IMR-90 (cell line): Measurements from ENCODE around the gene PARD3. TPM values are rescaled to one million over a fixed set of nuclear protein-coding genes. Genes with fewer than 3 reads are reported as not detected.

Experiments used
- ATAC-seq: fragments of 200-7000 bp; cut with Tn5 transposase; 2 replicates; pipeline ENCODE4 v1.9.1; 2020; ENCODE audit warnings: low read depth, mild to moderate bottlenecking, moderate library complexity
- BruUV-seq: library from RNA; stranded (reverse); fragments of 400-500 nt; replicated peaks from 2 replicates; lab custom pipeline; 2021; lab: Mats Ljungman, UMichigan
- CTCF ChIA-PET: fragments of 300-600 bp; formaldehyde crosslinking; extraction: SDS; loops from one replicate; lab custom pipeline; 2021; ENCODE audit warnings: antibody characterized with exemption; lab: Yijun Ruan, JAX
- POLR2A ChIA-PET: fragments of 300-600 bp; sonication (Branson Sonifier 250); formaldehyde crosslinking; loops from one replicate; lab custom pipeline; 2022; ENCODE audit warnings: antibody characterized with exemption; ENCODE audit not compliant: unreplicated experiment; lab: Charles Lee
- DNase-seq: peaks from one replicate; pipeline ENCODE4 v3.0.0; 2013
- H2AFZ ChIP-seq: replicated peaks from 2 replicates; pipeline ENCODE3; 2013; ENCODE audit warnings: low read length, mild to moderate bottlenecking; ENCODE audit not compliant: poor library complexity
- H2AK5ac ChIP-seq: 2 replicates; pipeline ENCODE4 v1.6.1; 2013; ENCODE audit warnings: low read depth, low read length, inconsistent platforms
- H2AK9ac ChIP-seq: replicated peaks from 2 replicates; pipeline ENCODE3; 2013; ENCODE audit warnings: mild to moderate bottlenecking, low read depth, low read length, moderate library complexity; ENCODE audit not compliant: poor library complexity
- H2BK120ac ChIP-seq: 2 replicates; pipeline ENCODE4 v1.6.1; 2013; ENCODE audit warnings: low read depth, low read length, inconsistent platforms
- H2BK15ac ChIP-seq: 3 replicates; pipeline ENCODE4 v1.6.1; 2013; ENCODE audit warnings: low read depth, low read length, inconsistent platforms
- H2BK20ac ChIP-seq: 2 replicates; pipeline ENCODE4 v1.6.1; 2013; ENCODE audit warnings: low read depth, mild to moderate bottlenecking, inconsistent platforms, low read length, moderate library complexity
- H2BK5ac ChIP-seq: 2 replicates; pipeline ENCODE4 v1.6.1; 2013; ENCODE audit warnings: mild to moderate bottlenecking, low read depth, low read length, inconsistent platforms; ENCODE audit not compliant: poor library complexity, severe bottlenecking
- H3K14ac ChIP-seq: replicated peaks from 2 replicates; pipeline ENCODE4 v1.6.1; 2013; ENCODE audit warnings: low read depth, low read length, inconsistent platforms
- H3K18ac ChIP-seq: 2 replicates; pipeline ENCODE4 v1.6.1; 2013; ENCODE audit warnings: low read depth, low read length, control low read depth
- H3K23ac ChIP-seq: 2 replicates; pipeline ENCODE4 v1.6.1; 2013; ENCODE audit warnings: low read depth, low read length, inconsistent platforms
- H3K27ac ChIP-seq: 2 replicates; pipeline ENCODE4 v1.5.1; 2013; ENCODE audit warnings: mild to moderate bottlenecking, control low read depth, low read length; ENCODE audit not compliant: insufficient read depth
- H3K27me3 ChIP-seq: 2 replicates; pipeline ENCODE4 v1.6.1; 2013; ENCODE audit warnings: low read length; ENCODE audit not compliant: control insufficient read depth, insufficient read depth
- H3K36me3 ChIP-seq: 2 replicates; pipeline ENCODE4 v1.6.1; 2013; ENCODE audit warnings: low read length, mixed read lengths; ENCODE audit not compliant: control insufficient read depth, insufficient read depth
- H3K4ac ChIP-seq: 2 replicates; pipeline ENCODE4 v1.6.1; 2013; ENCODE audit warnings: low read depth, low read length, inconsistent platforms
- H3K4me1 ChIP-seq: 2 replicates; pipeline ENCODE4 v1.6.1; 2013; ENCODE audit warnings: low read length, mixed read lengths; ENCODE audit not compliant: control insufficient read depth, insufficient read depth
- H3K4me2 ChIP-seq: 2 replicates; pipeline ENCODE4 v1.6.1; 2013; ENCODE audit warnings: low read depth, mild to moderate bottlenecking, control low read depth, low read length, moderate library complexity
- H3K4me3 ChIP-seq: 2 replicates; pipeline ENCODE4 v1.5.1; 2013; ENCODE audit warnings: low read depth, mild to moderate bottlenecking, control low read depth, low read length, moderate library complexity; ENCODE audit not compliant: insufficient read depth
- H3K56ac ChIP-seq: 2 replicates; pipeline ENCODE4 v1.6.1; 2013; ENCODE audit warnings: low read length, inconsistent platforms; ENCODE audit not compliant: insufficient read depth; ENCODE audit errors: extremely low read depth
- H3K79me1 ChIP-seq, 2 experiments: 2 replicates each; pipeline ENCODE4 v1.6.1; 2013; ENCODE audit warnings: low read length in 2 of 2, inconsistent platforms in 1 of 2, low read depth in 1 of 2
- H3K9ac ChIP-seq: 2 replicates; pipeline ENCODE4 v1.6.1; 2013; ENCODE audit warnings: low read depth, low read length, control low read depth
- H3K9me1 ChIP-seq: 2 replicates; pipeline ENCODE4 v1.6.1; 2013; ENCODE audit warnings: low read length, inconsistent platforms; ENCODE audit not compliant: insufficient read depth
- H3K9me3 ChIP-seq: 2 replicates; pipeline ENCODE4 v1.6.1; 2013; ENCODE audit warnings: low read length; ENCODE audit not compliant: control insufficient read depth, insufficient read depth
- H4K20me1 ChIP-seq: 2 replicates; pipeline ENCODE4 v1.6.1; 2013; ENCODE audit warnings: low read length, inconsistent platforms; ENCODE audit not compliant: insufficient read depth
- H4K5ac ChIP-seq: 2 replicates; pipeline ENCODE4 v1.6.1; 2013; ENCODE audit warnings: mild to moderate bottlenecking, low read depth, low read length, control low read depth
- H4K8ac ChIP-seq, 2 experiments: 2 replicates each; pipeline ENCODE4 v1.6.1; 2013; ENCODE audit warnings: low read depth in 2 of 2, low read length in 2 of 2, control low read depth in 1 of 2, inconsistent platforms in 1 of 2
- H4K91ac ChIP-seq: 2 replicates; pipeline ENCODE4 v1.6.1; 2013; ENCODE audit warnings: low read depth, low read length, inconsistent platforms; ENCODE audit not compliant: insufficient read depth
- CHD1 ChIP-seq: IDR thresholded peaks from 2 replicates; pipeline ENCODE4 v1.6.1; 2012; ENCODE audit warnings: low read depth, low read length, improper control_type of control experiment
- POLR2A ChIP-seq: IDR thresholded peaks from 2 replicates; pipeline ENCODE4 v1.6.1; 2012; ENCODE audit warnings: mild to moderate bottlenecking, low read depth, low read length
- RAD21 ChIP-seq: IDR thresholded peaks from 2 replicates; pipeline ENCODE4 v1.6.1; 2012; ENCODE audit warnings: low read length, improper control_type of control experiment
- RCOR1 ChIP-seq: IDR thresholded peaks from 2 replicates; pipeline ENCODE4 v1.6.1; 2012; ENCODE audit warnings: mild to moderate bottlenecking, low read length, improper control_type of control experiment; ENCODE audit not compliant: insufficient replicate concordance
- SMC3 ChIP-seq: fragments of 150-350 bp; IDR thresholded peaks from 2 replicates; pipeline ENCODE4 v1.6.1; 2016; ENCODE audit warnings: low read depth, mild to moderate bottlenecking, antibody characterized with exemption, low read length, moderate library complexity
- WGBS, 2 experiments: methylation state at CpG; one replicate each; pipeline versions ENCODE4 v1.1.5 to v1.1.7; 2013; ENCODE audit warnings: missing lambda C conversion rate in 2 of 2; ENCODE audit not compliant: insufficient read length in 1 of 2; ENCODE audit errors: extremely low coverage in 2 of 2; 5-methylcytosine and 5-hydroxymethylcytosine counted together
- dilution Hi-C: fragments of 300-500 bp; cut with HindIII; formaldehyde crosslinking; loops from one replicate; pipeline ENCODE4 v1.14.3; 2018; ENCODE audit warnings: low sequenced_read_pairs; ENCODE audit not compliant: unreplicated experiment
- in situ Hi-C: fragments of 300-500 bp; cut with MboI; formaldehyde crosslinking; loops from 3 replicates; pipeline ENCODE4 v1.14.3; 2019; ENCODE audit warnings: low sequenced_read_pairs, inconsistent platforms, mixed read lengths
- intact Hi-C: fragments of 100-400 bp; cut with micrococcal nuclease; formaldehyde crosslinking; loops from 2 replicates; pipeline ENCODE4 v1.10.0; 2022
- polyA plus RNA-seq, 3 experiments: library from polyadenylated mRNA; depleted of rRNA; stranded (reverse); fragments of >200 nt; gene quantifications; 2 replicates each; pipeline ENCODE4 v1.2.3, GENCODE V29; 2012; ENCODE audit warnings: low replicate concordance in 1 of 3
- total RNA-seq: library from RNA; depleted of rRNA; stranded (reverse); fragments of >200 nt; gene quantifications from 2 replicates; pipeline ENCODE4 v1.2.3, GENCODE V29; 2012

PARD3 gene
- total and polyA plus RNA-seq, 2 of the 4 experiments (the other 2 are of a cell fraction): 14.6 to 37.5 TPM

GRCh38 chr10:34716234-34716633 is 98.9 kb downstream of the PARD3 start:
- Histone ChIP-seq H2AK5ac (no peak overlapping the region), H4K20me1 (peaks cover 9% of the 10 kb centered on the region; the same call in 1 of the 2 replicates), H4K5ac (no peak overlapping the region), H3K4me2 (no peak overlapping the region), H3K56ac (no peak overlapping the region), H2AFZ (no peak overlapping the region), H2BK20ac (no peak overlapping the region), H3K36me3 (no peaks in the 10 kb centered on the region), H3K4me1 (peaks cover 20% of the 10 kb centered on the region), H3K27ac (no peak overlapping the region), H3K9me3 (no peaks in the 10 kb centered on the region), H2BK15ac (no peak overlapping the region), H3K18ac (no peak overlapping the region), H2BK5ac (no peak overlapping the region), H3K4ac (no peak overlapping the region), H3K23ac (no peak overlapping the region), H3K79me1 (peaks cover 43 to 68% of the 10 kb centered on the region in 2 experiments), H3K4me3 (no peak overlapping the region), H4K8ac (no peak overlapping the region), H3K14ac (no peak overlapping the region), H3K9me1 (peaks cover 28% of the 10 kb centered on the region), H2AK9ac (no peak overlapping the region), H2BK120ac (no peak overlapping the region), H4K91ac (no peak overlapping the region), H3K9ac (no peak overlapping the region), H3K27me3 (no peaks in the 10 kb centered on the region)
- WGBS, 2 experiments: no CpG with 5 or more reads among the region's 1 CpG
- intact Hi-C loops: no loop called here
- in situ Hi-C loops: no loop called here
- BruUV-seq: no TSS peak
- DNase-seq (no peak), ATAC-seq (no peak)
- POLR2A ChIA-PET: no interaction called here
- dilution Hi-C loops: no loop called here
- TF ChIP-seq RAD21: no peak
- TF ChIP-seq CHD1: no peak
- TF ChIP-seq SMC3: no peak
- TF ChIP-seq RCOR1: no peak
- TF ChIP-seq POLR2A: no peak
- CTCF ChIA-PET: no interaction called here
